GM23338 (cell line): ENCODE data around the gene PITRM1. TPM values are rescaled to one million over a fixed set of nuclear protein-coding genes. Genes with fewer than 3 reads are reported as not detected.
"Not testable (repeated sequence)": the region's sequence is repeated elsewhere in the genome, so short reads cannot be mapped to it uniquely, and the experiment has no call there.

Experiments
- ATAC-seq: fragments of 200-7000 bp; cut with Tn5 transposase; 3 replicates; pipeline ENCODE4 v1.9.1; 2020
- DNase-seq: peaks from one replicate; pipeline ENCODE4 v3.0.0-alpha.2; 2015; ENCODE audit warnings: low spot score
- H2AFZ ChIP-seq: fragments of 200-600 bp; sonication (generic); 2 replicates; pipeline ENCODE4 v1.8.0; 2016; ENCODE audit warnings: antibody characterized with exemption, mild to moderate bottlenecking, moderate library complexity
- H3F3A ChIP-seq: fragments of 200-600 bp; sonication (generic); replicated peaks from 2 replicates; pipeline ENCODE4 v1.8.0; 2017; ENCODE audit warnings: antibody characterized with exemption, mixed run types, low read depth
- H3K27ac ChIP-seq: fragments of 200-600 bp; sonication (generic); 2 replicates; pipeline ENCODE4 v1.6.1; 2016; ENCODE audit warnings: low read depth
- H3K27me3 ChIP-seq: fragments of 200-600 bp; sonication (generic); 2 replicates; pipeline ENCODE4 v1.8.0; 2016; ENCODE audit warnings: mild to moderate bottlenecking, mixed run types, moderate library complexity; ENCODE audit not compliant: insufficient read depth
- H3K36me3 ChIP-seq: fragments of 200-600 bp; sonication (generic); 2 replicates; pipeline ENCODE4 v1.8.0; 2016; ENCODE audit warnings: mild to moderate bottlenecking; ENCODE audit not compliant: insufficient read depth
- H3K4me1 ChIP-seq: fragments of 200-600 bp; sonication (generic); 2 replicates; pipeline ENCODE4 v1.8.0; 2016; ENCODE audit warnings: mild to moderate bottlenecking, moderate library complexity; ENCODE audit not compliant: insufficient read depth
- H3K4me2 ChIP-seq: fragments of 200-600 bp; sonication (generic); 2 replicates; pipeline ENCODE4 v1.7.1; 2017; ENCODE audit warnings: mixed run types
- H3K4me3 ChIP-seq: fragments of 200-600 bp; sonication (generic); 2 replicates; pipeline ENCODE4 v1.6.1; 2016; ENCODE audit warnings: mixed run types
- H3K79me2 ChIP-seq: fragments of 200-600 bp; sonication (generic); replicated peaks from 2 replicates; pipeline ENCODE4 v1.8.0; 2017; ENCODE audit warnings: mild to moderate bottlenecking; ENCODE audit not compliant: insufficient read depth
- H3K9me2 ChIP-seq: fragments of 200-600 bp; sonication (generic); 2 replicates; pipeline ENCODE4 v1.8.0; 2017; ENCODE audit not compliant: insufficient read depth
- H4K20me1 ChIP-seq: fragments of 200-600 bp; sonication (generic); replicated peaks from 2 replicates; pipeline ENCODE4 v1.8.0; 2017; ENCODE audit warnings: mild to moderate bottlenecking; ENCODE audit not compliant: insufficient read depth
- H3K27ac Mint-ChIP-seq: 2 replicates; pipeline ENCODE4 v1.8.0; 2020; ENCODE audit warnings: inconsistent platforms, mild to moderate bottlenecking, moderate library complexity, mixed read lengths
- H3K27me3 Mint-ChIP-seq: 3 replicates; pipeline ENCODE4 v1.8.0; 2022; ENCODE audit warnings: low read depth, mild to moderate bottlenecking, moderate library complexity, mixed read lengths, inconsistent platforms; ENCODE audit not compliant: insufficient read depth, poor library complexity
- H3K36me3 Mint-ChIP-seq: 3 replicates; pipeline ENCODE4 v1.8.0; 2021; ENCODE audit warnings: low read depth, mild to moderate bottlenecking, inconsistent platforms, moderate library complexity, mixed read lengths
- H3K4me1 Mint-ChIP-seq: 3 replicates; pipeline ENCODE4 v1.8.0; 2020; ENCODE audit warnings: mild to moderate bottlenecking, inconsistent platforms, mixed read lengths
- H3K4me3 Mint-ChIP-seq: 3 replicates; pipeline ENCODE4 v1.8.0; 2021; ENCODE audit warnings: moderate library complexity, mild to moderate bottlenecking, inconsistent platforms, mixed read lengths
- H3K9me3 Mint-ChIP-seq: 3 replicates; pipeline ENCODE4 v1.8.0; 2020; ENCODE audit warnings: moderate library complexity, mild to moderate bottlenecking, inconsistent platforms, mixed read lengths
- CTCF ChIP-seq, 2 experiments: fragments of 200-600 bp in 1 of 2; sonication (generic) in 1 of 2; conservative IDR thresholded peaks; 2 replicates each; pipeline versions ENCODE4 v1.5.1 to v1.6.1; 2016 to 2017; ENCODE audit warnings: antibody characterized with exemption in 2 of 2, low read depth in 2 of 2, mild to moderate bottlenecking in 2 of 2, moderate library complexity in 1 of 2
- EZH2 ChIP-seq: fragments of 200-600 bp; sonication (generic); IDR thresholded peaks from one replicate; pipeline ENCODE4 v1.8.0; 2017; ENCODE audit warnings: antibody characterized with exemption, mild to moderate bottlenecking, low read depth; ENCODE audit not compliant: unreplicated experiment
- JUNB ChIP-seq: IDR thresholded peaks from one replicate; pipeline ENCODE4 v1.6.1; 2016; ENCODE audit warnings: antibody characterized with exemption; ENCODE audit not compliant: unreplicated experiment
- NANOG ChIP-seq: IDR thresholded peaks from 2 replicates; pipeline ENCODE4 v1.6.1; 2016; ENCODE audit warnings: antibody characterized with exemption, borderline replicate concordance
- POLR2AphosphoS5 ChIP-seq: IDR thresholded peaks from 2 replicates; pipeline ENCODE4 v1.6.1; 2016; ENCODE audit warnings: antibody characterized with exemption, low read depth
- STAT1 ChIP-seq: IDR thresholded peaks from one replicate; pipeline ENCODE4 v1.6.1; 2016; ENCODE audit warnings: antibody characterized with exemption; ENCODE audit not compliant: unreplicated experiment
- ZNF114 ChIP-seq: fragments of 250-450 bp; sonication (Bioruptor Pico); IDR thresholded peaks from 2 replicates; pipeline ENCODE4 v1.5.0; 2020; ENCODE audit warnings: mild to moderate bottlenecking, moderate library complexity
- ZNF331 ChIP-seq: fragments of 250-450 bp; sonication (Bioruptor Pico); IDR thresholded peaks from 2 replicates; pipeline ENCODE4 v1.5.0; 2020; ENCODE audit warnings: low read depth, mild to moderate bottlenecking, moderate library complexity
- ZNF462 ChIP-seq: fragments of 250-450 bp; sonication (Bioruptor Pico); IDR thresholded peaks from 2 replicates; pipeline ENCODE4 v1.5.0; 2020; ENCODE audit warnings: mild to moderate bottlenecking, moderate library complexity
- polyA plus RNA-seq: library from polyadenylated mRNA; unstranded; fragments of >200 nt; fragmentation: Nextera tagmentation; extraction: Ambion mirVana; gene quantifications from 2 replicates; pipeline ENCODE4 v1.2.1, GENCODE V29; 2016
- total RNA-seq: library from RNA; depleted of rRNA; stranded (reverse); fragments of >200 nt; shearing (Covaris generic); gene quantifications from 2 replicates; pipeline ENCODE4 v1.2.3, GENCODE V29; 2014

The PITRM1 gene
- total and polyA plus RNA-seq, 2 experiments from 2014 or later, result 29.0 to 33.0 TPM

- TF ChIP-seq ZNF462 (CRISPR knock-in tag) (no peak), ZNF331 (CRISPR knock-in tag) (no peak)
Measured at GRCh38 chr10:3172081-3172445, 519 bp downstream of the PITRM1 start (continued).

- not testable (repeated sequence) for DNase-seq, H2AFZ ChIP-seq, H3K36me3 ChIP-seq, H4K20me1 ChIP-seq, H3K27ac Mint-ChIP-seq, H3K9me3 Mint-ChIP-seq, H3K79me2 ChIP-seq, H3K4me1 ChIP-seq, H3F3A ChIP-seq, H3K27me3 ChIP-seq, H3K27ac ChIP-seq, H3K9me2 ChIP-seq, ATAC-seq
- Histone ChIP-seq H3K4me2 (peak overlapping the region; percentile 95), H3K4me3 (peak overlapping the region; percentile 84)
- Mint-ChIP-seq H3K27me3 (peaks cover 15% of the 10 kb centered on the region), H3K4me3 (peak overlapping the region; percentile 85), H3K4me1 (peaks cover 13% of the 10 kb centered on the region), H3K36me3 (peaks cover 18% of the 10 kb centered on the region; the same call in 2 of the 3 replicates)
Measured at GRCh38 chr10:3171488-3171887, 1.1 kb downstream of the PITRM1 start.

- Histone ChIP-seq H3K36me3 (0 out of 2 replicates have a peak, but pooled peaks cover 5% of the 10 kb centered on the region), H3K4me2 (no peak overlapping the region), H3K9me2 (0 out of 2 replicates have a peak, but pooled peaks cover 3% of the 10 kb centered on the region), H3K4me1 (no peaks in the 10 kb centered on the region; the same call in 1 of the 2 replicates), H3F3A (no peaks in the 10 kb centered on the region), H3K27ac (no peak overlapping the region), H2AFZ (no peak overlapping the region), H4K20me1 (no peaks in the 10 kb centered on the region; the same call in none of the 2 replicates), H3K79me2 (peaks cover 3% of the 10 kb centered on the region; the same call in 1 of the 2 replicates), H3K27me3 (no peaks in the 10 kb centered on the region), H3K4me3 (no peak overlapping the region)
- peaks cover 31% of the 10 kb centered on the region; the same call in 2 of the 3 replicates for H3K36me3 Mint-ChIP-seq
- ATAC-seq, result no peak
- H3K27me3 Mint-ChIP-seq, result peaks cover 15% of the 10 kb centered on the region
- no peak overlapping the region for H3K4me3 Mint-ChIP-seq
- no peak for DNase-seq
- H3K9me3 Mint-ChIP-seq, result no peaks in the 10 kb centered on the region
- no peak overlapping the region for H3K27ac Mint-ChIP-seq
- peaks cover 8% of the 10 kb centered on the region for H3K4me1 Mint-ChIP-seq
- TF ChIP-seq ZNF114 (no peak), EZH2 (no peak), JUNB (no peak), POLR2AphosphoS5 (no peak), NANOG (no peak), CTCF (conservative IDR thresholded peaks at IDR 0.05; ENCODE audit: low read depth in 2 of 2) (no peak), STAT1 (no peak)
Measured at GRCh38 chr10:3169673-3170072, 2.9 kb downstream of the PITRM1 start.
